Measurements from ENCODE around the gene PTPN14. TPM values are rescaled to one million over a fixed set of nuclear protein-coding genes. Genes with fewer than 3 reads are reported as not detected.
A peak's percentile ranks its signal among the peaks of the same experiment; 100 is the strongest.

The PTPN14 gene
- total and polyA plus RNA-seq, 11 donors, result 8.7 to 52.0 (median 33.5) TPM

GRCh38 chr1:214538496-214538895, 12.9 kb downstream of the PTPN14 start:
- TF ChIP-seq POLR2A (IDR thresholded peaks at IDR 0.05), result no peak
- no peak for TF ChIP-seq CTCF (IDR thresholded peaks at IDR 0.05)
- DNase-seq (no peak), ATAC-seq (peak in 1 of 4 donors; percentile 35)
- H3K27ac ChIP-seq, result peak overlapping the region in 1 of 12 donors; percentile 40
- intact Hi-C loops (cut with DNase I), result no loop called here
- no peaks in the 10 kb centered on the region for H3K27me3 ChIP-seq
- no peaks in the 10 kb centered on the region for H3K9me3 ChIP-seq
- H3K4me3 ChIP-seq, result no peak overlapping the region
- peaks cover 0 to 66% (median 42%) of the 10 kb centered on the region in 12 donors for H3K4me1 ChIP-seq
- 32 to 42% (median 38%) methylated on average over 3 of the region's 3 CpGs for WGBS, 4 donors
- H3K36me3 ChIP-seq, result no peaks in the 10 kb centered on the region

- Histone ChIP-seq H3K4me1 (peaks cover 0 to 65% (median 41%) of the 10 kb centered on the region in 12 donors), H3K36me3 (peaks cover 0 to 2% (median 0%) of the 10 kb centered on the region in 9 donors)
- intact Hi-C loops (cut with DNase I), result no loop called here
Observed at GRCh38 chr1:214537872-214538473, 13.4 kb downstream of the PTPN14 start.

GRCh38 chr1:214537219-214537618, 14.2 kb downstream of the PTPN14 start:
- H3K9me3 ChIP-seq, result no peaks in the 10 kb centered on the region
- 69 to 75% (median 71%) methylated on average over 5 of the region's 5 CpGs for WGBS, 4 donors
- ATAC-seq, result peak in 2 of 4 donors; percentile 16 to 30
- H3K27me3 ChIP-seq, result no peaks in the 10 kb centered on the region
- no peak overlapping the region for H3K4me3 ChIP-seq
- DNase-seq, result no peak
- intact Hi-C loops (cut with DNase I), result no loop called here
- no peak for TF ChIP-seq POLR2A (IDR thresholded peaks at IDR 0.05)
- TF ChIP-seq CTCF (IDR thresholded peaks at IDR 0.05), result no peak
- H3K27ac ChIP-seq, result no peak overlapping the region
- peaks cover 0 to 57% (median 34%) of the 10 kb centered on the region in 12 donors for H3K4me1 ChIP-seq
- peaks cover 0 to 8% (median 0%) of the 10 kb centered on the region in 9 donors for H3K36me3 ChIP-seq

More at GRCh38 chr1:214537872-214538473, 13.4 kb downstream of the PTPN14 start:
- TF ChIP-seq CTCF (IDR thresholded peaks at IDR 0.05) (no peak), POLR2A (IDR thresholded peaks at IDR 0.05) (no peak)
- Histone ChIP-seq H3K27me3 (no peaks in the 10 kb centered on the region), H3K9me3 (no peaks in the 10 kb centered on the region), H3K27ac (peak overlapping the region in 1 of 12 donors; percentile 40), H3K4me3 (no peak overlapping the region)
- WGBS, 4 donors, result 70 to 89% (median 79%) methylated on average over 4 of the region's 4 CpGs
- DNase-seq, result no peak
- no peak for ATAC-seq

- intact Hi-C loops (cut with DNase I), result no loop called here
- H3K27me3 ChIP-seq, result no peaks in the 10 kb centered on the region
- no peaks in the 10 kb centered on the region for H3K9me3 ChIP-seq
- 87 to 97% (median 91%) methylated on average over 9 of the region's 9 CpGs for WGBS, 4 donors
- H3K4me3 ChIP-seq, result no peak overlapping the region
- peaks cover 0 to 8% (median 0%) of the 10 kb centered on the region in 9 donors for H3K36me3 ChIP-seq
- TF ChIP-seq POLR2A (IDR thresholded peaks at IDR 0.05) (no peak), CTCF (IDR thresholded peaks at IDR 0.05) (no peak)
- H3K4me1 ChIP-seq, result peaks cover 0 to 18% (median 8%) of the 10 kb centered on the region in 12 donors
- DNase-seq (peak in 1 of 5 donors; percentile 32), ATAC-seq (no peak)
- no peak overlapping the region for H3K27ac ChIP-seq
Observed at GRCh38 chr1:214532070-214532469, 19.3 kb downstream of the PTPN14 start.
